GM10248 (cell line): Measurements from ENCODE around the gene NFASC.

ENCODE experiments used
- CTCF ChIA-PET: fragments of 300-600 bp; sonication (Branson Sonifier 250); formaldehyde crosslinking; extraction: SDS; loops from one replicate; lab custom pipeline; 2021; ENCODE audit warnings: antibody characterized with exemption; lab: Yijun Ruan, JAX
- POLR2A ChIA-PET: fragments of 350-650 bp; sonication (Branson Sonifier 250); formaldehyde crosslinking; extraction: SDS; loops from one replicate; lab custom pipeline; 2020; ENCODE audit warnings: antibody characterized with exemption; lab: Yijun Ruan, JAX
- DNase-seq: peaks from one replicate; pipeline ENCODE4 v3.0.0; 2012; ENCODE audit errors: extremely low spot score
- CTCF ChIP-seq: IDR thresholded peaks from 2 replicates; pipeline ENCODE4 v1.5.1; 2012; ENCODE audit warnings: mild to moderate bottlenecking, low read depth; ENCODE audit errors: extremely low read depth, missing control alignments, control extremely low read depth

Gene NFASC

DNA sequence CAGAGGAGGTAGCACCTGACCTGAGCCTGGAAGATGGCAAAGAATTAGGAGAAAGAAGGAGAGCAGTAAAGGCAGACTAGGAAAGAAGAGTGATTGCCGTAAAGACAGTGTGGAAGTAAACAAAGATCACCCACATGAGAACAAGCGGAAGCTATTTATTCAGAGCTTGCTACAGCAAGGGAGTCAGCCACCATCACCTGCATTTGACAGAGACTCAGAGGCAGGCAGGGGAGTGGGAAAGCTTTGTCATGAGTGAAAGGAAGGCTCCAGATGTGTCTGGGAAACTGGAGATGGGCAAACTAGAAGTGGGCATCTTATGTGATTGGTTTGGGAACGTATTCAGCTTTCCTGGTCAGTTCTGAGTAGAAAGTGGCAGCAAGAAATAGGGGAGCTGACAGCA, 64.5 kb downstream of the NFASC start:
- POLR2A ChIA-PET: no interaction called here
- DNase-seq: no peak
- CTCF ChIA-PET: interaction anchor here (1.0 kb wide), 1 partner anchor 128 kb away, joined by 3 read pairs; no protein-coding TSS in a partner anchor
- no peak for TF ChIP-seq CTCF

DNA sequence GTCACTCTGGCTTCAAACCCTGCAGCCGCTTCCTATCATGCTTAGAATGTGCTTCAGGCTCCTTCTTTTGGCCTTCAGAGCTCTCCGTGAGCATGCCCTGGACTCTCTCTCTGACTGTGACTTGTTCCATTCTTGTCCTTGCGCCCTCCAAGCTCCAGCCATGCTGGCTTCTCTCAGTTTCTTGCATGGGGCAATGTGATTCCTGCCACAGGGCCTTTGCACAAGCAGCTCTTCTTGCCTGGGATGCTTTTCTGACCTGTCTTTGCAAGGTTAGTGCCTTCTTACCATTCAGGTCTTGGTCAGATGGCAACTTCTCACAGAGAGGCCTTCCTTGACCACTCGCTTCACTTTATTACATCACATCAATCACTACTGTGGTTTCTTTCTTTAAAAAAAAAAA, 66.1 kb downstream of the NFASC start:
- POLR2A ChIA-PET: no interaction called here
- CTCF ChIA-PET: interaction anchor here (1.7 kb wide), 1 partner anchor 130 kb away, joined by 6 read pairs; no protein-coding TSS in a partner anchor
- TF ChIP-seq CTCF: no peak
- no peak for DNase-seq

DNA sequence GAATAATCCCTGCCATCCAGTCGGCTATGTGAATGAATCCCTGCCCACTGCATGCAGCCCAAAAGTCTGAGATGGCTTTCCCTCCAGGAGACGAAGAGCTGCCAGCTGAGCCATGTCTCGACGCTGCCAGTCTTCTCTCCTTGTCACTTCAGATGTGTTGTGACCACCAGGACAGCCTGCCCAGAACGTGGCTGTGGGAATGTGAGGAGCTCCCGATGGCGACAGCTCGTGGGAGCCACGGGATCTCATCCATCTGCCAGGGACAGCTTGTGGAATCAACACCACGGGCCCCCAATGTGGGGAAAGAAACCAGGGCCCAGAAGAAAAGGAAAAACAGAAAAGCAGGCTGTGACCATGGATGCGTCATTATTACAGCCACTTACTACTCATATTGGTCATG, 67.2 kb downstream of the NFASC start:
- ChIA-PET CTCF (interaction anchor here (1.2 to 1.7 kb wide), 4 partner anchors 10 to 191 kb away, joined by 3 to 6 read pairs (median 3); no protein-coding TSS in a partner anchor), POLR2A (no interaction called here)
- DNase-seq: no peak
- no peak for TF ChIP-seq CTCF

DNA sequence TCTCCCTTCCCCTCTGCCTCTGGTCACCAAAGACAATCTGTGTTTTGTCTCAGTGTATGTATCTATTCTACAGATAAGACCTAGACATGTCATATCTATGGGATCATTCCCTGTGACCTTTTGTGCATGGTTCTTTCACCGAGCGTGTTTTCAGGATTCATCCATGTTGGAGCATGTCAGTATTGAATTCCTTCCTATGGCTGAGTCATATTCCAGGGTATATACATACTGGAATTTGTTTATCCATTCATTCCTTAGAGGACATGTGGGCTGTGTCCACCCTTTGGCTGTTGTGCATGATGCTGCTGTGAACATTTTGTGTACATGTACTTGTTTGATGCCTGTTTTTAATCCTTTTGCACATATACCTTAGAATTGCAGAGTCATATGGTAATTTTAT, 69.9 kb downstream of the NFASC start:
- CTCF ChIA-PET: interaction anchor here (0.7 to 3.3 kb wide), 13 partner anchors 9 to 375 kb away, joined by 3 to 24 read pairs (median 5); no protein-coding TSS in a partner anchor
- no peak for TF ChIP-seq CTCF
- no peak for DNase-seq
- POLR2A ChIA-PET: no interaction called here

DNA sequence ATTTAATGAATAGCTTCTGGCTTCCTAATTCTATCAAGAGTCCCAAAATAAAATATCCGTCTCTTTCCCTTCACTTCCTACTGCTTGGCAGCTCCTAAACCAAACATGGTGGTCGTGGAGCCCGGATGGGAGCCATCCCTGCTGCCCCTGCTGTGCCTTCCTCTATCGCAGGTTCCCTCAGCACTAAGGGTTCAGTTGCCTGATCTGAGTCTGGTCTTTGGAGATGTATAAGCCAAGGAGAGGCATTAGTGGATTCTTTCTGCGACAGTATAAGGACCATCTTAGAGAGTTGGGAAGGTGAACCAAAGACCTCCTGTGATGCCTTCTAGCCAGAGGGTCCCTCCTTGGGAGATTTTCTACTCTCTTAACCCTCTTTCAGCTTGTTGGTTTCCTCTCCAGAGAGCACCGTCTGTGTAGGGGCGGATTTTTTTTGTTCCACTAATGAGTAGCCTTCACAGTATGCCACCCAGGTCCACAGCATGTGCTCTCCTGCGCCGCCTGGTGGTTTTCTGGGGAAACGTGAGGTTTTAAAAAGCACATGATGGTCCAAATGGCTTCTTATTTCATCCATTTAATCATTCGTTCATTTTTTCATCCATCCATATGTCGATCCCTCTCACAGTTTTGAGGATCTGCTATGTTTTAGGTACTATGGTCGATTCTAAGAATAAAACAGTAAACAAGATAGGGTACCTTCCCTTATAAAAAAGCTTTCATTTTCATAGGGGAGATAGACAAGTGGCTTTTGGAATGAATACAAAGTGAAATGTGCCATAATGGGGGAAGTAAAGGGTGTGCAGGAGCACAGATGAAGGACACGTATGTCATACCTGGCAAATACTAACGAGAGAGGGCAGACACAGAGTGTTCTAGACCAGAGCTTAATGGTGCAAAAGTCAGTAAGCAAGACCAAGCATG, 71.0 kb downstream of the NFASC start:
- peak; percentile 59 for DNase-seq
- POLR2A ChIA-PET: no interaction called here
- CTCF ChIA-PET: interaction anchor here (0.7 to 3.3 kb wide), 42 partner anchors 9 to 495 kb away, joined by 3 to 24 read pairs (median 4); no protein-coding TSS in a partner anchor
- TF ChIP-seq CTCF: peak; percentile 88

GRCh38 chr1:204943495-204943894, 72.8 kb downstream of the NFASC start:
- ChIA-PET POLR2A (no interaction called here), CTCF (interaction anchor here (1.0 to 1.6 kb wide), 4 partner anchors 23 to 313 kb away, joined by 3 to 5 read pairs (median 4); no protein-coding TSS in a partner anchor)
- TF ChIP-seq CTCF: no peak
- DNase-seq: no peak
